IPS-20b (cell line): ENCODE data around the gene ATP7B.

Source experiments
- H3K27ac ChIP-seq: one replicate; pipeline ENCODE4 v1.5.1; 2013; ENCODE audit warnings: low read length
- H3K27me3 ChIP-seq: 2 replicates; pipeline ENCODE4 v1.6.1; 2013; ENCODE audit warnings: mild to moderate bottlenecking, low read length, inconsistent platforms; ENCODE audit not compliant: insufficient read depth
- H3K36me3 ChIP-seq: 2 replicates; pipeline ENCODE4 v1.6.1; 2013; ENCODE audit warnings: low read depth, mild to moderate bottlenecking, inconsistent platforms, low read length, moderate library complexity; ENCODE audit not compliant: insufficient read depth
- H3K4me1 ChIP-seq: 2 replicates; pipeline ENCODE4 v1.6.1; 2013; ENCODE audit warnings: mild to moderate bottlenecking, control low read depth, inconsistent platforms, low read length, moderate library complexity; ENCODE audit not compliant: insufficient read depth
- H3K4me3 ChIP-seq: 2 replicates; pipeline ENCODE4 v1.5.1; 2013; ENCODE audit warnings: mild to moderate bottlenecking, low read length, inconsistent platforms
- H3K9ac ChIP-seq: 2 replicates; pipeline ENCODE4 v1.6.1; 2013; ENCODE audit warnings: low read depth, mild to moderate bottlenecking, inconsistent platforms, low read length, moderate library complexity
- H3K9me3 ChIP-seq: 2 replicates; pipeline ENCODE4 v1.6.1; 2013; ENCODE audit warnings: mild to moderate bottlenecking, low read depth, low read length, inconsistent platforms; ENCODE audit not compliant: insufficient read depth

The ATP7B gene

DNA sequence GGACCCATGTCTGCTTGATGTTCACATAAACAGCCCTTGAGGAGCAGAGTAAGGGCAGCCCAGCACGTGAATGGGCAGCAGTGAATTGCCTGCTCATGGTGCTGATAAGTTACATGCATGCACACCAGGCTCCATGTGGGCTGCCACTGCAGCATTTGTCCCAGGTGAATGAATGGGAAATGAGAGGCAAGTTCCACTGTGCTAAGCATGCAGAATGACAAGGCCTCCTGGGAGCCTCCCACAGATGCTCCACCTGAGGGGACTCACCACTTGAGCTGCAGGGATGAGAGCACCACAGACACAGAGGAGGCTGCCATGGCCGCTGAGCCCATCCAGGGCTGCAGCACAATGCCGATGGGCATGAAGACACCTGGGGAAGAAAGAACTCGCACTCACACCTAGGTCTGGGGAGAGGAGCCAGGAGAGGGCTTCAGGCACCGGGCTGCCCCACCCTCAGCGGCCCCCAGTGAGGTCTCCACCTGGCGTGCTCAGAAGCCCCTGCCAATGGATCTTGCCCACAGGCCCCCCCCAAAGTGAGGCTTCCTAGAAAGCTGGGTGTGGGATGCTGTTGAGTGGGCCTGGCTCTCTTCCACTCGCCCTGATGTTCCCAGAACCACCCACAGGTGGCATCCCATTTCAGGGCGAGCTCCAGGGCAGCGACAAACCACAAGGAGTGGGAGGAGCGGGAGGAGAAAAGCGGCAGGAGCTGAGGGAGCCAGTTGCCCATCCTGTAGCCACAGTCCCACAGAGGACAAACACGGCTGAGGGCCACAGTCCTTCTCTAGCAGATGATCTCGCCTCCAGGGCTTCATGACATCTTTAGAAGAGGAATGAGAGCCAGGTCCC lies 75.7 kb downstream of the ATP7B start:
- H3K27ac ChIP-seq, result no peak overlapping the region
- no peaks in the 10 kb centered on the region for H3K27me3 ChIP-seq
- no peak overlapping the region for H3K4me3 ChIP-seq
- no peak overlapping the region for H3K9ac ChIP-seq
- H3K36me3 ChIP-seq, result no peaks in the 10 kb centered on the region; the same call in 1 of the 2 replicates
- H3K9me3 ChIP-seq, result no peaks in the 10 kb centered on the region
- H3K4me1 ChIP-seq, result no peaks in the 10 kb centered on the region

GRCh38 chr13:51934461-51935087 lies 76.7 kb downstream of the ATP7B start:
- Histone ChIP-seq H3K4me3 (no peak overlapping the region), H3K9me3 (no peaks in the 10 kb centered on the region), H3K4me1 (no peaks in the 10 kb centered on the region), H3K27me3 (no peaks in the 10 kb centered on the region), H3K9ac (no peak overlapping the region), H3K36me3 (no peaks in the 10 kb centered on the region; the same call in 1 of the 2 replicates), H3K27ac (no peak overlapping the region)

GRCh38 chr13:51933466-51934058 lies 77.7 kb downstream of the ATP7B start:
- Histone ChIP-seq H3K27ac (no peak overlapping the region), H3K27me3 (no peaks in the 10 kb centered on the region), H3K9ac (no peak overlapping the region), H3K4me3 (no peak overlapping the region), H3K9me3 (no peaks in the 10 kb centered on the region), H3K36me3 (no peaks in the 10 kb centered on the region; the same call in 1 of the 2 replicates), H3K4me1 (no peaks in the 10 kb centered on the region)

- H3K27ac ChIP-seq, result no peak overlapping the region
- no peak overlapping the region for H3K4me3 ChIP-seq
- no peaks in the 10 kb centered on the region for H3K9me3 ChIP-seq
- H3K27me3 ChIP-seq, result no peaks in the 10 kb centered on the region
- H3K4me1 ChIP-seq, result no peaks in the 10 kb centered on the region
- no peaks in the 10 kb centered on the region; the same call in 1 of the 2 replicates for H3K36me3 ChIP-seq
- no peak overlapping the region for H3K9ac ChIP-seq
Measured at GRCh38 chr13:51932231-51932630, 79.0 kb downstream of the ATP7B start.

GRCh38 chr13:51931606-51932005 lies 79.6 kb downstream of the ATP7B start:
- Histone ChIP-seq H3K27me3 (no peaks in the 10 kb centered on the region), H3K4me1 (no peaks in the 10 kb centered on the region), H3K4me3 (no peak overlapping the region), H3K27ac (no peak overlapping the region), H3K9ac (no peak overlapping the region), H3K36me3 (no peaks in the 10 kb centered on the region; the same call in 1 of the 2 replicates), H3K9me3 (no peaks in the 10 kb centered on the region)

- no peaks in the 10 kb centered on the region for H3K9me3 ChIP-seq
- no peak overlapping the region for H3K9ac ChIP-seq
- no peaks in the 10 kb centered on the region for H3K27me3 ChIP-seq
- H3K36me3 ChIP-seq, result no peaks in the 10 kb centered on the region; the same call in 1 of the 2 replicates
- no peaks in the 10 kb centered on the region for H3K4me1 ChIP-seq
- H3K4me3 ChIP-seq, result no peak overlapping the region
- H3K27ac ChIP-seq, result no peak overlapping the region
Measured at GRCh38 chr13:51929699-51930098, 81.6 kb downstream of the ATP7B start.

GRCh38 chr13:51928231-51928630 lies 83.0 kb downstream of the ATP7B start:
- H3K36me3 ChIP-seq, result no peaks in the 10 kb centered on the region
- no peaks in the 10 kb centered on the region for H3K4me1 ChIP-seq
- no peaks in the 10 kb centered on the region for H3K27me3 ChIP-seq
- H3K9ac ChIP-seq, result no peak overlapping the region
- H3K9me3 ChIP-seq, result no peaks in the 10 kb centered on the region
- H3K4me3 ChIP-seq, result no peak overlapping the region
- no peak overlapping the region for H3K27ac ChIP-seq

DNA sequence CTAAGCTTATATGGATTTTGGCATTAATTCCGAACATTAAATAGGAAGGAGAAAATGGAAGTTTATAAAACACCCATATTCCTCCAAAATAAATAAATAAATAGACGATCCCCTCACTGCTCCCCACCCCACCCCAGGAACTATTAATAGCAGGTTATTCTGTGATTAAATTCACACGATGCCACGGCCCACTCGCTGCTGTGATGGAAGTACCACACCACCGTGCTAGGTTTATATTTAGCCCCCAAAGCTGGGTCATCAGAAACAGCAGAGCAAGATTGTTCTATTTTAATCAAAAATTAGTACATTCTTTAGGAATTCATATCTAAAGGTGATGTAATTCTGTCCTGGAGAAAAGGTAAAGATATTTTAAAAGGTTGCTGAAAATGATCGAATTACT lies 84.1 kb downstream of the ATP7B start:
- H3K27me3 ChIP-seq, result no peaks in the 10 kb centered on the region
- no peak overlapping the region for H3K9ac ChIP-seq
- no peaks in the 10 kb centered on the region for H3K4me1 ChIP-seq
- H3K36me3 ChIP-seq, result no peaks in the 10 kb centered on the region
- H3K27ac ChIP-seq, result no peak overlapping the region
- no peak overlapping the region for H3K4me3 ChIP-seq
- H3K9me3 ChIP-seq, result no peaks in the 10 kb centered on the region

DNA sequence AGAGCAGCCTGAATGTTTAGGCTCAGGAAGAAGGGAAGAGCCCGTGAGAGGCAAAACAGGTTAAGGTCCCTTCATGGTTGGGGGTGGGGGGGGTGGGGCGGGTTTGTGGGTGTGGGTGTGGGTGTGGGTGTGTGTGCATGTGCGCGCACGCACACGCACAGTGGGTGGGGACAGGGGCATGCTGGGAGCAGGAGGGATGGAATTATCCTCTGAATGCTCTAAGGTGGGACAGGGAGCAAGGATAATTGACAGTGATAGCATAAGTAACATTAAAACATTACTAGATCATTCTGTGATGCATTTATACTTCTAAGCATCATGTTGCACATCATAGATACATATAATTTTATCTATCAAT lies 84.7 kb downstream of the ATP7B start:
- no peaks in the 10 kb centered on the region for H3K9me3 ChIP-seq
- no peak overlapping the region for H3K4me3 ChIP-seq
- no peaks in the 10 kb centered on the region for H3K36me3 ChIP-seq
- H3K27me3 ChIP-seq, result no peaks in the 10 kb centered on the region
- H3K9ac ChIP-seq, result no peak overlapping the region
- H3K4me1 ChIP-seq, result no peaks in the 10 kb centered on the region
- H3K27ac ChIP-seq, result no peak overlapping the region

DNA sequence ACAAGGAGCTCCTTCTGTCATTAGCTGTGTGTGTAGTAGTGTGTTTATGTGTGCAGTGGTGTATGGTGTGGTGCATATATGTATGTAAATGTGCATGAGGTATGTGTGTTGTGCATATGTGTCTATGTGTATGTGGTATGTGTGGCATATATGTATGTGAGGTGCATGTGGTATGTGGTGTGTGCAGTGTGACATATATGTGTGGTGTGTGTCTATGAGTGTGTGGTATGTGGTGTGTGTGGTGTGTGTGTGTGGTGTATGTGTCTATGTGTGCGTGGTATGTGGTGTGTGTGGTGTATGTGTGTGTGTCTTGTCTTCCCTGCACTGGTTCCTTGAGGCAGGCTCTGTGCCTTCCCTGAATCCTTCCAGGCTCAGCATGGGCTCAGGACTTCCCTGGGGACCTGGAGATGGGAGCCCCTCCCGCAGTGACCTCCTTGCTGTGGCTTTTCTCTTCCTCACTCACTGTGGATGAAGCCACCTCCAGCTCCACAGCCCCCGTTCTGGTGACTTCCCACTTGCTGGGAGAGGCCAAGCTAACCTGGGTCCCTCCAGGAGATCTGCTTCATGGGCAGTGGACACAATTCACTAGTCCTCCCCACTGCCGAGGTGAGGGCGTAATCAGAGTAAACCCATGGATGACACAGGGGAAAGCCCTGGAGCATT lies 85.3 kb downstream of the ATP7B start:
- Histone ChIP-seq H3K4me3 (no peak overlapping the region), H3K27ac (no peak overlapping the region), H3K36me3 (no peaks in the 10 kb centered on the region), H3K27me3 (no peaks in the 10 kb centered on the region), H3K4me1 (no peaks in the 10 kb centered on the region), H3K9me3 (no peaks in the 10 kb centered on the region), H3K9ac (no peak overlapping the region)

DNA sequence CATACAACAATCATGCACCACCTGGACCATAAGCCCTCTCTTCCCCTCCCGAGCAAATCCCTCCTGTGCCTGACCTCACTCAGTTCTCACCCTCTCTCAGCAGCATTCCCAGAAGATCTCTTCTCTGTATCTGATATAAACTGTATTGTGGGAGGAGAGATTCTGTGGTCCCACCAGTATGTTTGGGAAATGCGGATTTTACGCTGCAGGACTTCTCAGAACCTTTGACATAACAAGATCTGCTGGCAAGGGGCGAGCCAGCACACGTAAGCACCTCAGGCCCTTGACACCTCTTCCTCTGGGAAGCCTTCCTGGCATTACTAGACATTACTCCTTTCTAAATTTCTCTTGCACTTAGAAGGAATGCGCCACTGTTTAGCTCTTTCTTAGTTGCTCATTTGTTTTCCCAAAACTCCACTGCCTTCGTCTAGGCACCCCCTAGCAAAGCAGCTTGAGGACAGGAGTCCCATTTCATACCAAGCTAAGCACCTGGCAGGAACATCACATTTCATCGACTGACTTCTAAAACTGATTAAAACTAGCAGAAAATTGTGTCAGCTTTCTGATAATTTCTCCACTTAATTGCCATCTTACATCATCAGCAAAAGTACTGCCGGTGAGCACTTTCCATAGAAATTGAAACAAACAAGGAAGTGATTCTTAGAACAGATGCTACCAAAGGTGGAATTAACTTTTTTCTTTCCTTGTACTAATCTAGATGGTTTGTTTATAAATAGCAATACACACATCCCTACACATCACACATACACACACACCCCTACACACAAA lies 86.3 kb downstream of the ATP7B start:
- Histone ChIP-seq H3K9me3 (no peaks in the 10 kb centered on the region), H3K27me3 (no peaks in the 10 kb centered on the region), H3K9ac (no peak overlapping the region), H3K27ac (no peak overlapping the region), H3K36me3 (no peaks in the 10 kb centered on the region), H3K4me1 (no peaks in the 10 kb centered on the region), H3K4me3 (no peak overlapping the region)
